Natural killer cell (primary cell): ENCODE results near the gene CYP4V2. TPM values are rescaled to one million over a fixed set of nuclear protein-coding genes. Genes with fewer than 3 reads are reported as not detected.

Source experiments
- ATAC-seq, 3 donors: fragments of 150-1000 bp in 2 of 3; fragments of 200-7000 bp in 1 of 3; cut with Tn5 transposase; 1 replicate in 1 of 3; 2 replicates in 2 of 3; pipeline ENCODE4 v1.10.0; 2021; ENCODE audit warnings: mild to moderate bottlenecking in 2 of 3, moderate library complexity in 2 of 3
- DNase-seq, 2 donors: peaks; one replicate each; pipeline versions ENCODE4 v3.0.0 to v3.0.0-alpha.2; 2013 to 2021; ENCODE audit warnings: mixed read lengths in 1 of 2
- H3K27ac ChIP-seq: one replicate; pipeline ENCODE4 v1.5.1; 2013; ENCODE audit warnings: mild to moderate bottlenecking, low read length
- H3K27me3 ChIP-seq: one replicate; pipeline ENCODE4 v1.6.1; 2013; ENCODE audit warnings: low read length; ENCODE audit not compliant: control insufficient read depth, insufficient read depth
- H3K36me3 ChIP-seq: one replicate; pipeline ENCODE4 v1.6.1; 2013; ENCODE audit warnings: low read length; ENCODE audit not compliant: control insufficient read depth, insufficient read depth
- H3K4me1 ChIP-seq: one replicate; pipeline ENCODE4 v1.6.1; 2013; ENCODE audit warnings: low read length; ENCODE audit not compliant: control insufficient read depth, insufficient read depth
- H3K4me3 ChIP-seq: one replicate; pipeline ENCODE4 v1.5.1; 2013; ENCODE audit warnings: low read length
- H3K9me3 ChIP-seq: one replicate; pipeline ENCODE4 v1.6.1; 2013; ENCODE audit warnings: low read length; ENCODE audit not compliant: control insufficient read depth, insufficient read depth
- H3K27ac Mint-ChIP-seq, 2 donors: one replicate each; pipeline ENCODE4 v1.8.0; 2022; ENCODE audit warnings: mild to moderate bottlenecking in 2 of 2, mixed read lengths in 2 of 2, moderate library complexity in 1 of 2
- H3K27me3 Mint-ChIP-seq, 2 donors: one replicate each; pipeline ENCODE4 v1.8.0; 2022; ENCODE audit warnings: low read depth in 2 of 2, mixed read lengths in 2 of 2
- H3K36me3 Mint-ChIP-seq: one replicate; pipeline ENCODE4 v1.8.0; 2022; ENCODE audit warnings: mixed read lengths
- H3K4me1 Mint-ChIP-seq, 2 donors: one replicate each; pipeline ENCODE4 v1.8.0; 2022; ENCODE audit warnings: mixed read lengths in 2 of 2
- H3K4me3 Mint-ChIP-seq: one replicate; pipeline ENCODE4 v1.8.0; 2022; ENCODE audit warnings: mild to moderate bottlenecking, moderate library complexity, mixed read lengths
- H3K9me3 Mint-ChIP-seq, 2 donors: one replicate each; pipeline ENCODE4 v1.8.0; 2022; ENCODE audit warnings: mixed read lengths in 2 of 2
- CTCF ChIP-seq: fragments of 200-600 bp; IDR thresholded peaks from one replicate; pipeline ENCODE4 v1.8.0; 2022; ENCODE audit warnings: antibody characterized with exemption
- WGBS: methylation state at CpG from one replicate; pipeline ENCODE4 v1.1.7; 2013; ENCODE audit warnings: missing lambda C conversion rate; ENCODE audit not compliant: insufficient coverage; 5-methylcytosine and 5-hydroxymethylcytosine counted together
- intact Hi-C: fragments of 100-400 bp; cut with micrococcal nuclease; formaldehyde crosslinking; loops from one replicate; pipeline ENCODE4 v1.14.2; 2022
- total RNA-seq, 4 donors: library from RNA; stranded (reverse); fragments of 120-200 nt in 1 of 4; gene quantifications; one replicate each; pipeline versions ENCODE4 v1.2.3 to v1.2.4, GENCODE V29; 2013 to 2022

Gene CYP4V2
- total RNA-seq, 3 donors from 2014 or later (not counting 1 experiment from before 2014, with no cell fraction given), result 27.9 to 32.5 (median 31.7) TPM

GRCh38 chr4:186161138-186161537, 30.2 kb upstream of the CYP4V2 start:
- H3K27ac Mint-ChIP-seq, result no peak overlapping the region
- peak in 1 of 2 donors; percentile 33 for DNase-seq

GRCh38 chr4:186166852-186167512, 24.4 kb upstream of the CYP4V2 start:
- Histone ChIP-seq H3K4me3 (no peak overlapping the region), H3K27me3 (no peaks in the 10 kb centered on the region), H3K36me3 (no peaks in the 10 kb centered on the region), H3K27ac (no peak overlapping the region), H3K4me1 (no peaks in the 10 kb centered on the region), H3K9me3 (no peaks in the 10 kb centered on the region)
- Mint-ChIP-seq H3K36me3 (no peaks in the 10 kb centered on the region), H3K27ac (no peak overlapping the region), H3K9me3 (no peaks in the 10 kb centered on the region), H3K4me3 (no peak overlapping the region), H3K4me1 (no peaks in the 10 kb centered on the region), H3K27me3 (peaks cover 9 to 24% of the 10 kb centered on the region in 2 donors)
- 90% methylated on average over 13 of the region's 15 CpGs for WGBS
- ATAC-seq (no peak), DNase-seq (no peak)
- no peak for TF ChIP-seq CTCF
- intact Hi-C loops, result no loop called here

More at GRCh38 chr4:186161138-186161537, 30.2 kb upstream of the CYP4V2 start:
- Mint-ChIP-seq H3K36me3 (no peaks in the 10 kb centered on the region), H3K27me3 (peaks cover 7 to 17% of the 10 kb centered on the region in 2 donors), H3K9me3 (no peaks in the 10 kb centered on the region), H3K4me3 (no peak overlapping the region), H3K4me1 (no peaks in the 10 kb centered on the region)
- WGBS, result 69% methylated on average over 6 of the region's 6 CpGs
- intact Hi-C loops, result no loop called here
- no peak overlapping the region for H3K27ac ChIP-seq
- H3K9me3 ChIP-seq, result no peaks in the 10 kb centered on the region
- H3K4me3 ChIP-seq, result no peak overlapping the region
- H3K4me1 ChIP-seq, result no peaks in the 10 kb centered on the region
- H3K27me3 ChIP-seq, result no peaks in the 10 kb centered on the region
- H3K36me3 ChIP-seq, result no peaks in the 10 kb centered on the region
- ATAC-seq, result no peak
- no peak for TF ChIP-seq CTCF

GRCh38 chr4:186167605-186168004, 23.8 kb upstream of the CYP4V2 start:
- ATAC-seq (no peak), DNase-seq (no peak)
- H3K4me3 ChIP-seq, result no peak overlapping the region
- no peak overlapping the region for H3K27ac Mint-ChIP-seq
- WGBS, result 90% methylated on average over 4 of the region's 5 CpGs
- no peaks in the 10 kb centered on the region for H3K27me3 ChIP-seq
- H3K9me3 ChIP-seq, result no peaks in the 10 kb centered on the region
- H3K36me3 Mint-ChIP-seq, result no peaks in the 10 kb centered on the region
- H3K4me3 Mint-ChIP-seq, result no peak overlapping the region
- no peaks in the 10 kb centered on the region for H3K36me3 ChIP-seq
- no peak overlapping the region for H3K27ac ChIP-seq
- intact Hi-C loops, result no loop called here
- H3K4me1 Mint-ChIP-seq, result no peaks in the 10 kb centered on the region
- H3K4me1 ChIP-seq, result no peaks in the 10 kb centered on the region
- peaks cover 9 to 24% of the 10 kb centered on the region in 2 donors for H3K27me3 Mint-ChIP-seq
- TF ChIP-seq CTCF, result no peak
- no peaks in the 10 kb centered on the region for H3K9me3 Mint-ChIP-seq

GRCh38 chr4:186168750-186169149, 22.6 kb upstream of the CYP4V2 start:
- TF ChIP-seq CTCF, result no peak
- H3K36me3 Mint-ChIP-seq, result no peaks in the 10 kb centered on the region
- no peak overlapping the region for H3K27ac Mint-ChIP-seq
- H3K4me3 Mint-ChIP-seq, result no peak overlapping the region
- 95% methylated on average over 9 of the region's 9 CpGs for WGBS
- Histone ChIP-seq H3K27ac (no peak overlapping the region), H3K27me3 (peaks cover 1% of the 10 kb centered on the region), H3K36me3 (no peaks in the 10 kb centered on the region), H3K9me3 (no peaks in the 10 kb centered on the region), H3K4me3 (no peak overlapping the region), H3K4me1 (no peaks in the 10 kb centered on the region)
- no peaks in the 10 kb centered on the region for H3K9me3 Mint-ChIP-seq
- peaks cover 9 to 24% of the 10 kb centered on the region in 2 donors for H3K27me3 Mint-ChIP-seq
- intact Hi-C loops, result no loop called here
- no peaks in the 10 kb centered on the region for H3K4me1 Mint-ChIP-seq
- ATAC-seq (no peak), DNase-seq (no peak)
